RWPE2 (cell line): Measurements from ENCODE around the gene TET1.
"Not testable (repeated sequence)": the region's sequence is repeated elsewhere in the genome, so short reads cannot be mapped to it uniquely, and the experiment has no call there.

ENCODE experiments used
- ATAC-seq: fragments of 200-7000 bp; cut with Tn5 transposase; 3 replicates; pipeline ENCODE4 v1.9.1; 2021; ENCODE audit warnings: low read depth
- DNase-seq: peaks from one replicate; pipeline ENCODE4 v3.0.0-alpha.2; 2020; ENCODE audit warnings: low spot score
- H3K27ac ChIP-seq: fragments of 450-650 bp; 2 replicates; pipeline ENCODE4 v1.5.1; 2017; ENCODE audit warnings: mild to moderate bottlenecking; ENCODE audit not compliant: poor library complexity, severe bottlenecking
- H3K27me3 ChIP-seq: fragments of 250-450 bp; sonication (Bioruptor Pico); 2 replicates; pipeline ENCODE4 v1.5.1; 2021; ENCODE audit warnings: mild to moderate bottlenecking, moderate library complexity; ENCODE audit not compliant: insufficient read depth, poor library complexity, severe bottlenecking
- H3K36me3 ChIP-seq: fragments of 250-450 bp; sonication (Bioruptor Pico); 2 replicates; pipeline ENCODE4 v1.5.1; 2020; ENCODE audit warnings: low read depth, mild to moderate bottlenecking, moderate library complexity
- H3K4me1 ChIP-seq: fragments of 250-450 bp; sonication (Bioruptor Pico); 2 replicates; pipeline ENCODE4 v1.5.1; 2021; ENCODE audit warnings: mild to moderate bottlenecking, moderate library complexity; ENCODE audit not compliant: insufficient read depth, poor library complexity, severe bottlenecking
- H3K4me3 ChIP-seq: fragments of 250-450 bp; sonication (Bioruptor Pico); 2 replicates; pipeline ENCODE4 v1.5.1; 2021; ENCODE audit warnings: mild to moderate bottlenecking, moderate library complexity; ENCODE audit not compliant: severe bottlenecking
- H3K9me3 ChIP-seq: fragments of 250-450 bp; sonication (Bioruptor Pico); 2 replicates; pipeline ENCODE4 v1.5.1; 2021; ENCODE audit warnings: mild to moderate bottlenecking, moderate library complexity; ENCODE audit not compliant: severe bottlenecking
- TF ChIP-seq, protein P1 (sequence below): fragments of 450-650 bp; IDR thresholded peaks from one replicate; pipeline ENCODE4 v1.5.1; 2017; ENCODE audit warnings: mild to moderate bottlenecking, moderate library complexity; ENCODE audit not compliant: poor library complexity, severe bottlenecking

Gene TET1

DNA sequence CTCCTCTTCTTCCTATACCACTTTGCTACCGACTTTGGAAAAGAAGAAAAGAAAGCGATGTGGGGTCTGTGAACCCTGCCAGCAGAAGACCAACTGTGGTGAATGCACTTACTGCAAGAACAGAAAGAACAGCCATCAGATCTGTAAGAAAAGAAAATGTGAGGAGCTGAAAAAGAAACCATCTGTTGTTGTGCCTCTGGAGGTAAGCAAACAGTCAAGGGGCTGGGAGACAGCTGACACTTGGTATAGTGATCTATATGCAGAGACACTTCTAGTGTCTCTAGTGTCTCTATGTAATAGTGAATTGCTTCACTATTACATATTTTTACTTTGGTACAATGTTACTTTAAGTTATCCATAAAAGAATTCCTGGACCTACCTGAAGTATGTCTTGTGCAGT is 13.9 kb downstream of the TET1 start:
- Histone ChIP-seq H3K36me3 (no peaks in the 10 kb centered on the region), H3K4me3 (no peak overlapping the region)

DNA sequence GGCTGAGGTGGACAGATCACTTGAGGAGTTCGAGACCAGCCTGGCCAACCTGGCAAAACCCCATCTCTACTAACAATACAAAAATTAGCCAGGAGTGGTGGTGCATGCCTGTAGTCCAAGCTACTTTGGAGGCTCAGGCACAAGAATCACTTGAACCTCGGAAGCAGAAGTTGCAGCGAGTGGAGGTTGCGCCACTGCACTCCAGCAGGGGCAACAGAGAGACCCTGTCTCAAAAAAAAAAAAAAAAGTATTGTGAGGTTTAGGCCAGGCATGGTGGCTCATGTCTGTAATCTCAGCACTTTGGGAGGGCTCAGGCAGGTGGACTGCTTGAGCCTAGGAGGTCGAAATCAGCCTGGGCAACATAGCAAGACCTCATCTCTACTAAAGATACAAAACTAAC is 16.0 kb downstream of the TET1 start:
- H3K27ac ChIP-seq = no peak overlapping the region
- H3K36me3 ChIP-seq = no peaks in the 10 kb centered on the region
- ATAC-seq (no peak), DNase-seq (no peak)
- TF ChIP-seq, protein P1, sequence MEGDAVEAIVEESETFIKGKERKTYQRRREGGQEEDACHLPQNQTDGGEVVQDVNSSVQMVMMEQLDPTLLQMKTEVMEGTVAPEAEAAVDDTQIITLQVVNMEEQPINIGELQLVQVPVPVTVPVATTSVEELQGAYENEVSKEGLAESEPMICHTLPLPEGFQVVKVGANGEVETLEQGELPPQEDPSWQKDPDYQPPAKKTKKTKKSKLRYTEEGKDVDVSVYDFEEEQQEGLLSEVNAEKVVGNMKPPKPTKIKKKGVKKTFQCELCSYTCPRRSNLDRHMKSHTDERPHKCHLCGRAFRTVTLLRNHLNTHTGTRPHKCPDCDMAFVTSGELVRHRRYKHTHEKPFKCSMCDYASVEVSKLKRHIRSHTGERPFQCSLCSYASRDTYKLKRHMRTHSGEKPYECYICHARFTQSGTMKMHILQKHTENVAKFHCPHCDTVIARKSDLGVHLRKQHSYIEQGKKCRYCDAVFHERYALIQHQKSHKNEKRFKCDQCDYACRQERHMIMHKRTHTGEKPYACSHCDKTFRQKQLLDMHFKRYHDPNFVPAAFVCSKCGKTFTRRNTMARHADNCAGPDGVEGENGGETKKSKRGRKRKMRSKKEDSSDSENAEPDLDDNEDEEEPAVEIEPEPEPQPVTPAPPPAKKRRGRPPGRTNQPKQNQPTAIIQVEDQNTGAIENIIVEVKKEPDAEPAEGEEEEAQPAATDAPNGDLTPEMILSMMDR = no peak
- H3K27me3 ChIP-seq = no peaks in the 10 kb centered on the region
- no peaks in the 10 kb centered on the region for H3K9me3 ChIP-seq
- no peaks in the 10 kb centered on the region for H3K4me1 ChIP-seq
- no peak overlapping the region for H3K4me3 ChIP-seq

More for the DNA sequence above, 13.9 kb downstream of the TET1 start:
- Histone ChIP-seq H3K27ac (no peak overlapping the region), H3K4me1 (no peaks in the 10 kb centered on the region), H3K27me3 (no peaks in the 10 kb centered on the region), H3K9me3 (no peaks in the 10 kb centered on the region)
- ATAC-seq (no peak), DNase-seq (no peak)
- TF ChIP-seq, protein P1 = no peak

DNA sequence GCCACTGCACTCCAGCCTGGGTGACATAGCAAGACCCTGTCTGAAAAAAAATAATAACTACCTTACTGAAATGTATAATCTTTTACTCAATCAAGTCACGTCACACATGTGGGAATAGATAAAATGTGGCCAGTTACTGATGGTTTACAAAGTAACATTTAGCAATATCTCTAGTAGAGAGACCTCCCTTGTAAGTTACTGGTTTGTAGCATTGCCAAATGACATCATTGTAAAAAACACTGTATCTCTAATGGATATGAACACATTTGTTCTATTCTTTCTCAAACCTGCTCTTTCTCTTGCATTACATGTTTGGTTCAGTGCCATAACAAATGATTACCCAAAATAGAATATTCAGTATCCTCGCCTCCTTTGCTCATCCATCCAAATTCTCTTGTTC is 18.8 kb downstream of the TET1 start:
- Histone ChIP-seq H3K9me3 (no peaks in the 10 kb centered on the region), H3K27ac (no peak overlapping the region), H3K4me1 (no peaks in the 10 kb centered on the region), H3K36me3 (no peaks in the 10 kb centered on the region), H3K27me3 (no peaks in the 10 kb centered on the region), H3K4me3 (no peak overlapping the region)
- DNase-seq = no peak
- no peak for ATAC-seq
- TF ChIP-seq, protein P1 = no peak

DNA sequence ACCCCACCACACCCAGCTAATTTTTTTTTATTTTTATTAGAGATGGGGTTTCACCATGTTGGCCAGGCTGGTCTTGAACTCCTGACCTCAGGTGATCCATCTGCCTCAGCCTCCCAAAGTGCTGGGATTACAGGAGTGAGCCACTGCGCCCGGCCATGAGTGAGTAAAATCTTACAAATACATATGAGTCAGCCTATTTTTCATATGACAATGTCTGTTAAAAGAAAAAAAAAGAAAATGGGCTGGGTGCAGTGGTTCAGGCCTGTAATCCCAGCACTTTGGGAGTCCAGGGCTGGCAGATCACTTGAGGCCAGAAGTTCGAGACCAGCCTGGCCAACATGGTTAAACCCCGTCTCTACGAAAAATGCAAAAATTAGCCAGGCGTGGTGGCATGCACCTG is 24.1 kb downstream of the TET1 start:
- not testable (repeated sequence) for H3K4me3 ChIP-seq, ATAC-seq, DNase-seq, H3K36me3 ChIP-seq, H3K27me3 ChIP-seq, H3K27ac ChIP-seq, H3K4me1 ChIP-seq, H3K9me3 ChIP-seq

DNA sequence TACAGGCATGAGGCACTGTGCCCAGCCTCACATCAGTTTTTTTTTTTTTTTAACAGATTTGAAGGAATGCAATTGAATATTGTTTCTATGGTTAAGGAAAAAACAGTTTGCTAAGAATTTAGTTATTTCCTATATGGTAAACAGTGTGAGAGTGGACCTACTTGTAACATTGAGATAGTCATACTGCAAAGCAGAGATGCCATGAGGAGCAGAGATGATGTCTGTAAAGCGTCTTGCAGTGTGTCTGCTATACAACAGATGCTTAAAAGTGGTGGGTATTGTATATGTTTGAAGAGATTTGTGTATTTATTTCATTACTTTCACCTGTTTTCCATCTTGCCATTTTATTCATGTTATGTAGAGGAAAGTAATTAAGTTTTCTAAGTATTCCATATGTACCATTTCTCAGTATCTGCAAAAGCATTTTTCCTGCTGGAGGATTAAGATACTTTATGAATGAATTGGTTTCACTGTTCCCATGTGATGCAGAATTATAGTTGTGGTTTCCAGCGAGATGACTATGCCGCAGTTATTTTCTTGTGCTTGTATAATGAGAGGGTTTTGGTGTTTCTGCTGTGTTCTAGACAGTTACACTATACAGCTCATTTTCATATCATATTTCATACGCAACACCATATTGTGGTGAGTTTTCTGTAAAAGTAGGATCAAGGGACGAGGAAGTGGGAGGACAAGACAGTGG is 26.6 kb downstream of the TET1 start:
- no peak for DNase-seq
- TF ChIP-seq, protein P1 = no peak
- Histone ChIP-seq H3K9me3 (no peaks in the 10 kb centered on the region), H3K4me1 (no peaks in the 10 kb centered on the region), H3K4me3 (no peak overlapping the region), H3K36me3 (no peaks in the 10 kb centered on the region), H3K27ac (no peak overlapping the region), H3K27me3 (no peaks in the 10 kb centered on the region)
- no peak for ATAC-seq
